GM19438 (cell line): ENCODE data around the gene HS3ST6.
"Not testable (repeated sequence)": the region's sequence is repeated elsewhere in the genome, so short reads cannot be mapped to it uniquely, and the experiment has no call there.

Experiments
- ATAC-seq: cut with Tn5 transposase; IDR thresholded peaks from one replicate; pipeline ENCODE4 v1.9.1; 2021; ENCODE audit warnings: low read depth; ENCODE audit not compliant: unreplicated experiment

Gene HS3ST6

DNA sequence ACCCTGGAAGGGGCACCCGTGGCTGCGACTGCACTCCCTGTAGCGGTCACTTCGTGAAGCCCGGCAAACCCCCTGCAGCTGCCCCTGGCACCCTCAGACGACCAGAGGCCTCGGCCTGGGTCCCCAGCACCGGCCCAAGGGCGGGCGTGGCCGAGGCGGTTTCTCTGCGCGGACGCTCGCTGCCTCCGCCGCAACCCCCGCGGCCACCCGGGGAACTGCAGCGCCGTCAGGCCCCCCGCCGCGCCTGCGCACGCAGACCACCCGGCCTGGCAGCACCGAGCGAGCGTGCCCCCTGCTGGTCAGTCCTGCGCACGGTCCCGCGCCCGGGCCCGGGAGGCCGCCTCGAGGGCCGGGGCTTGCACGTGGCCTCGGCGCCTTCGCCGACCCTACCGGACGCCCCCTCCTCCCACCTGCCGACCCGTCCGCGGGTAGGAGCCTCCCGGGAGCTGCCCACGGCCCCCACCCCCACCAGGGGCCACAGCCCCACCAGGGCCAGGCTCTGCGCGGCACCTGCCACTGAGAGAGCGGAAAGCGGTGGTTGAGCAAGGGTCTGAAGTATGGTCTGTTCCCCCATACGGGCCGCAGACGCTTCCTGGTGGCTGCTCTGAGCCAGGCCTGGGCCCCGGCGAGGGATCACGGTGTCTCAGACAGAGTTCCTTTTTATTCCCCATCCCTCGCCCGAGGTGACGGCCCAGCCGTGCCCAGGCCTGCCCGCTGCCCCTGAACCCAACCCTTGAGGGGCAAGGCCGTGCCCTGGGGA lies 11.5 kb upstream of the HS3ST6 start:
- ATAC-seq = peak; percentile 79

- peak; percentile 29 for ATAC-seq
Observed at GRCh38 chr16:1929105-1929504, 10.9 kb upstream of the HS3ST6 start.

DNA sequence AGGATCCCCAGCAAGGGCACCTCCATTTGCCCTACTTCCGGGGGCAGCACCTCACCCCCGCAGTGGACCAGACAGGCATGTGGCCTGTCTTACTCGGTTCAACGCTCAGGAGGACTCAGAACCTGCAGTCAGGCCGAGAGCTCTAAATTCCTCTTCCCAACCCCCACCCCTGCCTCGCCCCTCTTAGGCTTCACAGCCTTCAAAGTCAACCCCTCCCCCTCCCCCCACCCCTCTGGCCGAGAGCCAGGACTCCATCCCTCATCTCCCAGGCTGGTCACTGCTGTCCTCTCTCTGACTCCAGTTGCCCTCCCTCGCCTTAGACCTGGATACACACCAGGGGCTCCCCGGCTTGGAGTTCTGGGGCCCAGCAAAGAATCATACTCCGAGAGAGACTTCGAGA lies 8.1 kb upstream of the HS3ST6 start:
- no peak for ATAC-seq

DNA sequence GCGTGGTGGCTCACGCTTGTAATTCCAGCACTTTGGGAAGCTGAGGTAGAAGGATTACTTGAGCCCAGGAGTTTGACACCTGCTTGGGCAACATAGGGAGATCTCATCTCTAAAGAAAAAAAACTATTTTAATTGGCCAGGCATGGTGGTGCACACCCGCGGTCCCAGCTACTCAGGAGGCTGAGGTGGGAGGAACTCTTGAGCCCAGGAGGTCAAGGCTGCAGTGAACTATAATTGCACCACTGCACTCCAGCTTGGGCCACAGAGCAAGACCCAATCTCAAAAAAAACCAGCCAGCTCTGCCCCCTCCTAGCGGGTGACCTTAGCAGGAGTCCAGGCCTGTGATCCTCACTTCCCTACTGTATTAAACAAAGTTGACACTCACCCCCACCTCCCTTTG lies 5.9 kb upstream of the HS3ST6 start:
- no peak for ATAC-seq

GRCh38 chr16:1923299-1924034 lies 5.3 kb upstream of the HS3ST6 start:
- no peak for ATAC-seq

DNA sequence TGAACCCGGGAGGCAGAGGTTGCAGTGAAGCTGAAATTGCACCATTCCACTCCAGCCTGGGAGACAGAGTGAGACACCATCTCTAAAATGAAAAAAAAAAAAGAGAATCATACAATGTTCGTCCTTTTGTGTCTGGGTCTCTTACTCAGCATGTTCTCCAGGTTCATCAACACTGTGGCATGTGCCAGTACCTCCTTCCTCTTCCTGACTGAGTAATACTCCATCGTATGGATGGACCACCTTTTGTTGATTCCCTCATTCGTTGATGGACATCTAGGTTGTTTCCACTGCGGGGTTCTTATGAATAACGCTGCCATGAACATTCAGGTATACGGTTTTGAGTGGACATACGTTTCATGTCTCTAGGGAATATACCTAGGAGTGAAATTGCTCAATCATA lies 4.1 kb upstream of the HS3ST6 start:
- no peak for ATAC-seq

DNA sequence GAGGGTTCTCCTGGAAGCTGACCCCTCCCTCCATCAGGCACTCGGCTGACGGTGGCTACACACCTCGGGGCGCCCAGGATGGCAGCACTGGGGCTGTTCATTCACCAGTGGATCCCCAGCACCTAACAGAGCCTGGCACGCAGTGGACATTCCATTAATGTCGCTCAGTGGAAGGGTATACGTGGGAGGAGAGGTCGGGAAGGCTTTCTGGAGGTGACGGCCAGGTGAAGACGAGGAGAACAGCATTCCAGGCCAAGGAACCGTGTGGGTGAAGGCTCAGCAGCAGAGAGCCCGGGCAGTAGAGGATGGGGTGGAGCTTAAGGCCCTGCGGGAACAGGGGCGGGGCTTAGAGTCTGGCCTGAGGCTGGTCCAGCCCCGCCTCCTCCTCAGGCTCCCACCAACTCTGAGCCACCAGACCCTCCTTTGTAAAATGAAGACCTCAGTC lies 2.5 kb upstream of the HS3ST6 start:
- no peak for ATAC-seq

- not testable (repeated sequence) for ATAC-seq
Observed at GRCh38 chr16:1920122-1920521, 1.9 kb upstream of the HS3ST6 start.

DNA sequence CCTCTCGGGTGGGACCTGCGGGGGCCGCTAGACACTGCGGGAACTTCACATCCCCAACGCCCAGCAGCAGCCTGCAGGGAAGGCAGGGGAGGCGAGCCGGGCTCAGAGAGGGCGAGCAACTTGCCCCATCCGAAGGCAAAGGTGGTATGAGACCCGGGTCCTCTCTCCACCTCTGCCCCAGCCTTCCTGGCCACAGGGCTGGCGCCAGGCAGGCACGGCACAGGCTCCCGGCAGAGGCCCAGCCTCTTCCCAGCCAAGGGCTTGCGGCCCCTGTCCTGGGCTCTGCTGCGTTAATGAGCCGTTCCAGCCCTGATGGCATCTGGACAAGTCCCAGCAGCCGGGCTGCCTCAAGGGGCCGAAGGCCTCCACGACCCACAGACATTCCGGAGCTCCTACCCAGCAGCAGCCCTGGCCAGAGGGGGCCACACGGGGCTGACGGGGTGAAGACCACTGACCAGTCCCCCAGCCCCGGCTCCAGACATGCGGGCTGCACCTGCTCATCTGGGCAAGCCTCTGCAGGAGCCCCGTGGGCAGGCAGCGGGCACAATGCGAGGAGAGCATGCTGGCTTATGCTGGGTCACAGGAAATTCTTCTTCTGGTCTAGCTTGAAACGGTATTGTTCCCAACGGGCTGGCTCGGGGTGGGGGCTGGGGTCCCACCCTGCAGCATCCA lies 1.2 kb upstream of the HS3ST6 start:
- no peak for ATAC-seq

GRCh38 chr16:1917665-1918350 lies 407 bp downstream of the HS3ST6 start:
- ATAC-seq = no peak

DNA sequence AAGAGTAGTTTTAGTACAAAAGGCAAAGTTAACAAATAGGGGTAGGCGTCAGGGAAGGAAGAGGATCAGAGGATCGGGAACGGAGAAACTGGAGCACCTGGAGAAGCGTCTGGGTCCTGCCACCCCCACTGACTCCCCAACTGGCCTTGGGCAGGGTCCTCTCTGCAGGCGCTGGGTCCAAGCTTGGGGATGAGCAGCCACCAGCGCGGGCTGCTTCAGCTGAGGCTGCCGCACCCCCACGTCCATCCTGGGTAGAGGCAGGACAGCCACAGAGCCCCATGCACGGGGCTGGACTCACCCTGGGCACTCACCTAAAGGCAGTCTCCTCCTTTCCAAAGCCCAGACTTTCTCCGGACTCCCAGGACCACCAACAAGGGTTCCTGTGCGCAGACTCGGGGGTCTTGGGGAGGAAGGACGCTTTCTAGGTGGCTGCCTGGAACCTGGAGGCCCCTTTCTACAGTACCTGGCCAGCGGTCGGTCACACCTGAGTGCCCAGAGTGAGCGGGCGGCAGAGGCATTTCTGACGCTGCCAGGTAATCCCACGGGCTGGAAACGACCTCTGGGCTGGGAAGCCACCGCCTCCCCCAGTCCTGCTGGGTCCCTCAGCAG lies 1.1 kb downstream of the HS3ST6 start:
- no peak for ATAC-seq

GRCh38 chr16:1916640-1916990 lies 1.6 kb downstream of the HS3ST6 start:
- ATAC-seq = no peak

DNA sequence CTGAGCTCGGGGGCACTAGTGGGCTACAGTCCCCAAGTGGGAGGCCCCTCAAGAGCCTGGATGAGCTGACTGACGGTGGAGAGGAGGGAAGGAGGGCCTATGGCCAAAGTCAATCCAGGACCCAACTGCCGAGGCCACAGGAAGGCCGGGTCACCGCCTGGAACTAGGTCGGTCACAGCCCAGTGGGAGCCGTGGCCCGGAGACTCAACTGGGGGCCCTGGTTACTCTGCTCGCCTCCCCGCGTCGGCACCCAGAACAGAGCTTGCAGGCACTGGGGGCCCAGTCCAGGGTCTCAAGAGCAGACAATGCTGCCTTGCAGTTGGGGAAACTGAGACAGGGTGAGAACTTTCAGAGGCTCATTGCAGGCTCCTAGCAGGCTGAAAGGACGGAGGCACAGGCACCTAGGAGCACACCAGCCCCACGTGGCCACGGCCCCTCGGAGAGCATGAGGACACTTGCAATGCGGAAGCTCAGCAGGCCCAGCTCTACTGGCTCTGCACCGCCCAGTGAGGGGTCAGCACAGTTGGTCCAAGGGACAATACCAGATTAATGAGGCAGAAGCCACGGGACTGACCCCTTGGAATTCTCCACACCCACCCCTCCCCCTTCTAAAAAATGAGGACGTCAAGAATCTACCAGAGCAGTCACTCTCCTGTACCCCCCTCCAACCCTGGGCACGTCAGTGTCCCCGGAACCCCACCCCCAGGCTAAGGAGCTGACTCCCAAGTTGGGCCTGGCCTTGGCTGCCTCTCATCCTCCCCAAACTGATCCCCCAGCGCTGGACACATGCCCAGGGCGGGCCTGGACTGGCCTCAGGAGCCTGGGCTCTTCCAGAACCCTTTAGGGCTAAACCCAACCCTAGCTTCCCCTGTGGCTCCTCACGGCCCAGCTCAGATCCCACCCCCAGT lies 2.2 kb downstream of the HS3ST6 start:
- ATAC-seq = no peak

DNA sequence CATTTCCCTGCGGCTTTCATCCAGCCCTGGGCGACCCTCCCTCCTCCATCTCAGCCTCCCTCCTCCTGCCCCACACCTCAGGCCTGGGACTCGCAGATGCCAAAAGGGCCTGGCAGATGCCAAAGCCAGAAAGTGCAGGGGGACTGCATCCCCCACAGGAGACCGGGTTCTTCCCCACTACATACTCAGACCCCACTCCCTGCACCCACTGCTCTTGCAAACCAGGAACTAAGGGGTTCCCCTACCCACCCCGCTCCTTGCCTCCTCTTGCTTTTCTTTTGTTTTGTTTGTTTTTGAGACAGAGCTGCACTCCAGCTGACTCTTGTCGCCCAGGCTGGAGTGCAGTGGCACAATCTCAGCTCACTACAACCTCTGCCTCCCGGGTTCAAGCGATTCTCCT lies 3.2 kb downstream of the HS3ST6 start:
- no peak for ATAC-seq

GRCh38 chr16:1914084-1914608 lies 4.1 kb downstream of the HS3ST6 start:
- ATAC-seq = no peak

GRCh38 chr16:1913327-1914083 lies 4.7 kb downstream of the HS3ST6 start:
- no peak for ATAC-seq

DNA sequence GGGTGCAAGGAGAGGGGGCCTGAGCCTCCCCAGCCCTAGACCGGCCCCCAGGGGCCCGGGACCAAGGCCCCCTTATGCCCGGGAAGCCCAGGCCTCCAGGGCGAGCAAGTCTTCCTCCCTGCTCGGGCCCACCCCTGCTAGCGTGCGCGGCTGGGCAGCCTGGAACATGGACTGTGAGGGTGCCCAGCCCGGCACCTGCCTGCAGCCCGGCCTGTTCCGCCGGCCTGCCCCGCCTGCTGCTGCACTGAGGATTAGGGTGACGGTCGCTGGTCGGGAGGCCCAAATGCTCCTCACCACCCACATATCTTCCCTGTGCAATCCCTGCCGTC lies 6.0 kb downstream of the HS3ST6 start:
- no peak for ATAC-seq

GRCh38 chr16:1911467-1912214 lies 6.6 kb downstream of the HS3ST6 start:
- ATAC-seq = no peak
